HG02870 (cell line): ENCODE measurements around the gene GNB5.

ENCODE experiments used
- ATAC-seq: cut with Tn5 transposase; IDR thresholded peaks from one replicate; pipeline ENCODE4 v1.9.1; 2021; ENCODE audit warnings: mild to moderate bottlenecking, moderate library complexity; ENCODE audit not compliant: unreplicated experiment

The GNB5 gene

DNA sequence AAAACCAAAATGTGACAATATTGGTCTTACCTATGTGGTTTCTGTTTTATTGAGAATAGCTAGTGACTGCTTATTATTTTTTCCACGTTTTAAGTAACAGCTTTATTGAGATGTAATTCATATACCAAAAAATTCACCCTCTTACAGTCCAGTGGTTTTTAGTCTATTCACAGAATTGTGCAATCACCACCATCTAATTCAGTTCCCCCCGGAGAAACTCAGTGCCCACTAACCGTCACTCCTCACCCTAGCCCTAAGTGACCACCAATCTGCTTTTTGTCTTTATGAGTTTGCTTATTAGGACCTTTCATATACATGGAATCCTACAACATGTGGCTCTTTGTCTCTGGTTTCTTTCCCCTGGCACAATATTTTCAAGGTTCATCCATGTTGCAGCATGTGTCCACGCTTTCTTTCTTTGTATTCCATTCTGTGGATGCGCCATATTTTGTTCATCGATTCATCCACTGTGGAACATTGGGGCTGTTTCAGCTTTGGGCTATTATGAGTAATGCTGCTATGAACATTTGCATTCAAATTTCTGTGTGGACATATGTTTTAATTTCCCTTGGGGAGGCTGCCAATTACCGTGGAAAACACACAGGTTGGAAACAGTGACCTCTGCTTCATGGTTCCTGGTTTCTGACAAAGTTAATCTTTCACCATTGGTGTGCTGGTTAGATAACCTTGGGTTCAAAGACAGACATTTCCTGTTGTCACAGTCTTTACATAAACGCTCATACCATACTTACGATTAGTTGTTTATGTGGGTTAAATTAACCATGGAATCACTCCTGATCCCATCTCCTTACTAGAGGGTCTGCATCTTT is 75.4 kb downstream of the GNB5 start:
- ATAC-seq: no peak

DNA sequence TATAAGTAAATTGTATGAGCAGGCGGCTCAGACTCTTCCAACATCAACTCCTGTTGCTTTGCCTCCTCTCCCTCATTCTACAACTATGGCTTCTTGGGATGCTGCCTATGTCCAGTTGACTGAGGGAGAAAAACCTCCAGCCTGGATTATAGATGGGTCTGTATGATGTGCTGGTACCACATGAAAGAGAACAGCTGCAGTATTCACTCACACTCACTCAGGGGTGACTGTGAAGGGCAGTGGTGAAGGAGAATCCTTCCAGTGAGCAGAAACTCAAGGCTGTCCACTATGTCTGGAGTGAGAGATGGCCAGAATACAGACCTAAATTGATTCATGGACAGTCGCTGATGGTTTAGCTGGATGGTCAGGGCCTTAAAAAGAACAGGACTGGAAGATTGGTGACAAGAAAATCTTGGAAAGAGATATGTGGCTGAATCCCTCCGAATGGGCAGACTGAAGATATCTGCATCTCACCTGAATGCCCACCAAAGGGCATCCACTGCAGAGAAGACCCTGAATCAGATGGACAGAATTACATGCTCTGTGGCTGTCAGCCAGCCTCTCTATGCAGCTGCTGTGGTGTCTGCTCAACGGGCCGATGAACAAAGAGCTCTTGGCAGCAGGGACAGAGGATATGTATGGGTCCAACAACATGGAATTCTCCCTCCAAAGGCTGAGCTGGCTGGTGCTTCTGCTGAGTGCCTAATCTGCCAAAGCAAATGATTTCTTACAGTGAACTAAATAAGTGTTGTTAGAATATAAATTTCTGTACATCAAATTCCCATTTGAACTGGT is 76.7 kb downstream of the GNB5 start:
- ATAC-seq: no peak

DNA sequence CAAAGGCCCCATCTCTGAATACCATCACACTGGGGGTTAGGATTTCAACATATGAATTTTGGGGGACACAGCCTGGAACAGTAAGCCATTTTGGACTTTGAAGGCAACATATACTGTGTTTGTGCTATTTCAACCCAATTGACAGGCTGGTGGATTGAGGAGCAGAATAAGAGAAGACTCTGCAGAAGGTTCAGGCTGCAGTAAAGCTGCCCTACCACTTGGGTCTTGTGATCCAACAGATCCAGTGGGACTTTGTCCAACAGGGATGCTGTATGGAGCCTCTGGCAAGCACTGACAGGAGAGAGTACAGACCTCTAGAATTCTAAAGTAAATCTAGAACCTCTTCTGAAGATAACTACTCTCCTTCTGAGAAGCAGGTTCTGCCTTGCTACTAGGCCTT is 77.5 kb downstream of the GNB5 start:
- ATAC-seq: no peak

DNA sequence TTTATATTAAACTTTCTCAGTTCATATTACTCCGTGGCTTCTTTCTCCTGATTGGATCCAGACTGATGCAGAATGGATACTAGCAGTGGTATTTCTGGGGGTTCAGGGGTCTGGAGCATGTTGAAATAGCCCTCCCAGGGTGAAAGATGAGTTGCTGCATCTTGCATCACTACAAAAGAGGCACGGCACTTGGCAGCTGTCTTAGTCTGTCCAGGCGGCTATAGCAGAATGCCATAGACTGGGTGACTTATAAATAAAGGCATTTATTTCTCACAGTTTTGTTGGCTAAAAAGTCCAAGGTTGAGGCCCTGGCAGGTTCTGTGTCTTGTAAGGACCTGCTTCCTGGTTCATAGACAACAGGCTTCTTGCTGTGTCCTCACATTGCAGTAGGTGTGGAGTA is 78.0 kb downstream of the GNB5 start:
- no peak for ATAC-seq

DNA sequence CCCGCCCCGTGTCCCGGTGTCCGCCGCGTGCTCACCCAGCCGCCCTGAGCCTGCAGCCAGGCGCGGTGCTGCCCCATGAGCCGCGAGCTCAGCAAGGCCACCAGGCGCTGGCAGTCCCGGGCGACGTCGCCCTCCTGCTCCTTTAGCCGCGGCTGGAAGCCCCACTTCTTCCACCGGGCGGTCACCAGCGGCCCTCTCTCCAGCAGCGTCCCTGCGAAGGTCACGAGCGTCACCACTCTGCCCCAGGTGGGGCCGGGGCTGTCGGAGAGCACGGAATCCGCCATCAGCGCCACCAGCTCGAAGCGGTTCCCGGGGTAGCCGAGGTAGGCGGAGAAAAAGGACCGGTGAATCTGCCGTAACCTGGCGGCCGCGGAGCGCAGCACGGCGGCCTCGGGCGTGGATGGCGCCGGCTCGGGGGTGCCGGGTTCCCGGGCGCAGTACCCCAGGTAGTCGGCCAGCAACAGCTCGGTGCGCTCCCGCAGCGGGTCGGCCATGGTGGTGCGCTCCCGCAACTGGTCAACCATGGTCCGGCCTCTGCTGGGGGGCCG is 78.9 kb downstream of the GNB5 start:
- ATAC-seq: no peak

DNA sequence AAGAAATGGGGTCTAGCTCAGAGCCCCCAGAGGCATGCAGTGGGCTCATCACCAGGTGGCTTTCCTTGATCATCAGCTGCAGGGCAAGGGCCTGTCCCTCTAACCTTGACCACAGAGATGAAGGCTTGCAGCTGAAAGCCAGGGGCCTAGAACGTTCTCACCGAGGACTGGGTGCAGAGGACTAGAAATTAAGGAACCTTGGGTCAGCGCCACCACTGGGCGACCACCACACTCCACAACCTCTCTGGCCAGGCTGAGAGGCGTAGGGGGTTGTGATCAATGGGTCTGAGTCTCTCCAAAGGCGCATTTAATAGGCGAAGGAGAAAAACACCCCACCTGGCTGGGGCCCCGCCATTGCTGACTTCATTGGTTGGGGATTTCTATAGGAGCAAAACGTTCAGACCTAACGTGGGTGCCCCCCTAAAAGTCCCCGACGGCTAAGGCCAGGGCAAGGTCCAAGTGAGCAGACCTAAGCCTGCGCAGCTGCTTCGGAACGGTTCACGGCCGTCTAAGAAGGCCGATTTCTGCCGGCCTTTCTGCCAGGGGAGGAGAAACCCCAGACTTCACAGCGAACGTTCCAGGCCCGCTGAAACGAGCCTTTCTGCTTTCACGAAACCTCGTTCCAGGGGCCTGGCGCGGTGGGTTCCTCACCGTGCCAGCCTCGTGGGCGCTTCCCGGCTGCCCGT is 79.5 kb downstream of the GNB5 start:
- no peak for ATAC-seq

DNA sequence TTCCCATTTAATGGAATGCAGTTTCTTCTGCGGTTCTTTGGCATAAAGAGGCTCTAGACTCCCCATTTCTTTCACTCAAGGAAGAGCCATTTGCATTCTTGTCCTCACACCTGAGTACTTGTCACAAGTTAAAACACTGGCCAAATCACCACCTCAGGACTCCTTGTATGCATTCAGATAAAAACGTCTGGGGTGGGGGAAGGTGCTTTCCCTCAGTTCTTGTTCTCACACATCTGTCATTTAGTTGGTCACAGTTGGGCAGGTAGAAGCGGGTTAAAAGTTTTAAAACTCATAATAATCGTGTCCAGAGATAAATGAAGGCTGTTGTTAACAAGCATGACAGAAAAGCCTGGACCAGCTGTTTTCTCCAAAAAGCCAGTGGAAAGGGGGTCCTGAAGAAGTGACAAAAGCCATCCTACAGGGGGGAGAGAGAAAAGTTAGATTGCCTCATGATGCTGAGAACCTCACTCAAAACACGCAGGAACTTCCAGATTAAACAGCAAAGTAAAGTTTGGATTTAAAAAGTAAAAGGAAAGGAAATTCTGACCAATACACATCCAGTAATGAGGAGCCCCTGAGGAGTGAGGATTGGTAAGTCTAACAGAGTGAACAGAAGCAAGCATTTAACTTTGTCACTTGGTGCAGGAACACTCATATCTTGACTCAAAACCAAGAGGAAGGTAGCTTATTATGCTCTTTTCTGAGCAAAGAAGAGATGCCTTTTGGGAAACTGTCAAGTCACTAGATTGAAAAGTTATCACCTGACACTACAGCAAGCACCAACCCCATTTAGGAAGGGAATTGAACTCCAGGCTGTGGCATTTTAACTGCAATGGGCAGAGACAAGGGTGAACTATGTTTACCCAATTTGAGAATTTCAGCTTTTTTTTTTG is 81.4 kb downstream of the GNB5 start:
- ATAC-seq: peak; percentile 60

DNA sequence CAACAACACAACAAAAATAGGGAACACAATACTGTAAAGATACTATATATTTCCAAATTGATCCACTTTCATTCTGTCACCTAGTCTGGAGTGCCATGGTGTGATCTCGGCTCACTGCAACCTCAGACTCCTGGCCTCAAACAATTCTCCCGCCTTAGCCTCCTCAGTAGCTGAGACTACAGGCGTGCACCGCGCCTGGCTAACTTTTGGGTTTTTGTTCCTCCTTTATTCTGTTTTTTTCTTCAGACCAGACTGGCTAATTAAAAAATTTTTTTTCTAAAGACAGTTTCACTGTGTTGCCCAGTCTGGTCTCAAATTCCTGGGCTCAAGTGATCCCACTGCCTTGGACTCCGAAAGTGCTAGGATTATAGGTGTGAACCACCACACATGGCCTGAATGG is 84.0 kb downstream of the GNB5 start:
- ATAC-seq: no peak

DNA sequence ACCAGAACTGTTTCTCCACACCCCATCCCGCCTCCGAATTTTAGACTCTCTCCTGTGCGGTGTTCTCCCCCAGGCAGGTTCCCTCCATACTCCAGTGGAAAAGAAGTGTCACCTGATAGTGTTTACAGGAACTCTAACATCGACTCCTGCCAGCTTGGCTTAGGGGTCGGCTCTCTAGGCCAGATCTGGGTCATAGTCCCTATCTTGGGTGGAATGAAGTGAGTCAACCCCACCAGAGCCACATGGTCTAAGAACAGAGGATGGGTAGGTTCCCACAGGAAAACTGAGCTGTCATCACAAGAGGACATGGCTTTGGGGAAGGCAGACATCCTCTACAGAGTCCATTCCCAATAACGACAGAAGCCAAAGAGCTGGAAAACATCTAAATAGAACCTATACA is 84.6 kb downstream of the GNB5 start:
- no peak for ATAC-seq

DNA sequence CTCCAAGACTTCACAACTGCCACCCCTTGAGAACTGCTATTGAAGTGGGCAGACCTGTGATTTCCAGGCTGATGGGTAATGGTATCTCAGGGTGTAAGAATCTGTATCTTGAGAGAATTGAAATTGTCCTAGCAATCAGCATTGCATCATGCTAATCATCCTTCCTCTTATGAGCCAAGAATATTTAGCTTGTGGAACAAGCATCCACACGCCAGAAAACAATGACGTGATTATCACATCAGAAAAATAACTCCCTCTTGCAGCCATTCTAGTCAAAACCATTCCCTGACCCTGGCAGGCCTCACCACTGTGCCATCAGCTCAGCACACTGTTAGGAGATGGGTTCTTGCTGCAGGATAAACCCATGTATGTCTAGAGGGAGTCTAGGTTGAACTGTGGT is 85.3 kb downstream of the GNB5 start:
- ATAC-seq: no peak

DNA sequence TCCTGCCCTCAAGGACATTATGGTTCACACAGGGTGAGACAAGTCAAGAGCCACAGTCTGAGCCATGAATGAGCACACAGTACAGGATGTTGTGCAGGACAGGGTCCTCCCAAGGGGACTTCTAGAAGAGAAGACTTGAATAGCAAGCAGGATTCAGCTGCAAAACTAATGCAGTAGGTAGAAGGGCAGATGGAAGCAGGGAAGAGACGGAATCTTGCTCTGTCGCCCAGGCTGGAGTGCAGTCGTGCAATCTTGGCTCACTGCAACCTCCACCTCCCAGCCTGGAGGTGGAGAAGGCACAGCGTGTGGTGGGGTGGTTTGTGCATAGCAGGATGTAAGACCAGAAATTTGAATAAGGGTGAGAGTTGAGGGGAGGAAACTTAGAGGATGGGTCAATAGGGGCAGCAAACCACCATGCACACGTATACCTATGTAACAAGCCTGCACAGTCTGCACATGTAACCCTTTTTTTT is 86.6 kb downstream of the GNB5 start:
- ATAC-seq: peak; percentile 30

DNA sequence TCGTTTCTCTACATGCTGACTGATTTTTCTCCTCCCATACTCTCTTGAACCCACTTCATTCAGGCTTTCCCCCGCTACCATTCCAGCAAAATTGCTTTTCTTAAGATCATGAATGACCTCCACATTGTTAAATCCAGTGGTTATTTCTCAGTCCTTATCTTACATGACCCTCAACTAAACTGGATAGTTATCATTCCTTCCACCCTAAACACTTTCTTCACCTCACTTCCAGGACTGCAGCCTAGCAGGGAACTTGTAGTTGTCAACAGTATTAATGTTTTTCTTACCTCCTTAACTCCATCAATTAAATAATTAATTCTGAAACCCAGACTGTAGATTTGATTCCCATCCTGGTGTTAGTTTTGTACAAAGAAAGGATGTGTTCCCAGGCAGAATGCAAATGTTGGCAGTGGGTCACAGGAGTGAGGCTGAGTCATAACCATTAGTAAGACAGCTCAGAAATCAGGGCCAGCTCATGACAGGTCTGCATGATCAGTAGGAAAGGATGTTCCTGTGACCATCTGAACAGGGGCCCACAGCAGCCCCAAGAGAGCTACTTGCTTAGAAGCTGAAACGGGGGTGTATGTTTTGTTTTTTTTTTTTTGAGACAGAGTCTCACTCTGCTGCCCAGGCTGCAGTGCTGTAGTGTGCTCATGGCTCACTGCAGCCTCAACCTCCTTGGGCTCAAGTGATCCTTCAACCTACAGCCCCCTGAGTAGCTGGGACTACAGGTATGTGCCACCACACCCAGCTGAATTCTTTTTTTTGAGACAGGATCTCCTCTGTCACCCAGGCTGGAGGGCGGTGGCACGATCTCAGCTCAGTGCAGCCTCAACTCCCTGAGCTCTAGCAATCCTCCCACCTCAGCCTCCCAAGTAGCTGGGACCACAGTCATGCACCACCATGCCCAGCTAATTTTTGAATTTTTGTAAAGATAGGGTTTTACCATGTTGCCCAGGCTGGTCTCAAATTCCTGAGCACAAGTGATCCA is 87.7 kb downstream of the GNB5 start:
- ATAC-seq: peak; percentile 57

DNA sequence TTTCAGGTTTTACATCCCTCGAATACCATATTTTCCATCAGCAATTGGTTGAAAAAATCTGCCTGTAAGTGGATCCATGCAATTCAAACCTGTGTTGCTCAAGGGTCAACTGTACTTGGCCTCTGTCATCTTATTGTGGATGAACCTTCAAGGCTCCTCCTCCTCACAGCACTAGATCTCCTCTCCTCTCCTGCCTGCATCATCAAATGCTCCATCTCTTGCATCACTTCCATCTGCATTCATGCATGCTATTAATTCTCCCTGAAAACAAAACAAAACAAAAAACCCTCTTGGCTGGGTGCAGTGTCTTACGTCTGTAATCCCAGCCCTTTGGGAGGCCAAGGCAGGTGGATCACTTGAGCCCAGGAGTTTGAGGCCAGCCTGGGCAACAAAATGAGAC is 88.7 kb downstream of the GNB5 start:
- no peak for ATAC-seq

DNA sequence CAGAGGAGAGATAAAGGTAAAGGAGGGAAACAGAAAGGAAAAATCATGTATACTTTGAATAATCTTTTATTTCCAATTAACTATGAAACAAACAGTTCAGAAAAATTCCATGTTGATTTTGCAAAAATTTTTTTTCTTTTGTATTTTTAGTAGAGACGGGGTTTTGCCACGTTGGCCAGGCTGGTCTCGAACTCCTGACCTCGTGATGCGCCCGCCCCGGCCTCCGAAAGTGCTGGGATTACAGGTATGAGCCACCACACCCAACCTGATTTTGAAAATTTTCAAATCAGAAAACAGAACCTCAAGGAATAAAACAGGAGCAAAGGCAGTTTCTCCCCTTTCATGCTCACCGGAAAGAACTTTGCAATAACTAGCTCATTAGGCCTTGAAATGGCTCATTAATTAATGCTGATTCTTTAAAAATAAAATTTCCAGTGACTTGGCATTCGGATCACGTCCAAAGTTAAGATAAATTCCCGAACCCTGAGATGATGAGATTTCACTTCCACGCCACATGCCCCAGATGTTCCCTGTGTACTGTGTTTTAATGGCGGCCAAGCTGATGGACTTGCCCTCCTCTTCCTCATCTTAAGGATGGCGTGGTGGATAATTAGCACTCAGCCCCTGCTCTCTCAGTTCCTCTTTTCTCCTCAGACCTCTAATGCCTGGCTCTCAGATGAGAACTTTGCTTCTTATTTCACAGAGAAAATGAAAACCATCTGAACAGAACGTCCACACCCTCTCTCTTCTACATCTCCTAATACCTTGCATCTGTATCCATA is 89.5 kb downstream of the GNB5 start:
- peak; percentile 34 for ATAC-seq

DNA sequence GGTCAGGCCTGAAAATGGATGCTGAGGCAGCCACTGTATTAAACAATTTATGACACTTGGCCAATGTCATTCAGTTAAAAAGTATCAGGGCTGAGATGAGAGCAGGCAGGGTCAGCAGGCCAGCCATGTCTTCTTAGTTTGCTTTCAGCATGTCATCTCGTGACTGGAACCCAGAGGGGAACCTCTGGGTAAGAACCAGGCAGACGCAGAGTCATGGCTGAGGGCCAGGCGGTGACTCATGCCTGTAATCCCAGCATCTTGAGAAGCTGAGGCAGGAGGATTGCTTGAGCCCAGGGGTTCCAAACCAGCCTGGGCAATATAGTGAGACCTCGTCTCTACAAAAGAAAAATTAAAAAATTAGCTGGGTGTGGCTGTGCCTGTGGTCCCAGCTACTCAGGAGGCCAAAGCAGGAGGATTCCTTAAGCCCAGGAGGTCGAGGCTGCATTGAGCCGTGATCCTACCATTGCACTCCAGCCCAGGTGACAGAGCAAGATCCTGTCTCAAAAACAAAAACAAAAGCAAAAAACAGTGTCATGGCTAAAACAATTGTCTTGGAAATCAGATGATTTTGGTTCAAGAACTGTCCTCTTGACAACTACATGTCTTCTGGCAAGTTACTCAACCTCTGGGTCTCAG is 90.3 kb downstream of the GNB5 start:
- ATAC-seq: no peak

DNA sequence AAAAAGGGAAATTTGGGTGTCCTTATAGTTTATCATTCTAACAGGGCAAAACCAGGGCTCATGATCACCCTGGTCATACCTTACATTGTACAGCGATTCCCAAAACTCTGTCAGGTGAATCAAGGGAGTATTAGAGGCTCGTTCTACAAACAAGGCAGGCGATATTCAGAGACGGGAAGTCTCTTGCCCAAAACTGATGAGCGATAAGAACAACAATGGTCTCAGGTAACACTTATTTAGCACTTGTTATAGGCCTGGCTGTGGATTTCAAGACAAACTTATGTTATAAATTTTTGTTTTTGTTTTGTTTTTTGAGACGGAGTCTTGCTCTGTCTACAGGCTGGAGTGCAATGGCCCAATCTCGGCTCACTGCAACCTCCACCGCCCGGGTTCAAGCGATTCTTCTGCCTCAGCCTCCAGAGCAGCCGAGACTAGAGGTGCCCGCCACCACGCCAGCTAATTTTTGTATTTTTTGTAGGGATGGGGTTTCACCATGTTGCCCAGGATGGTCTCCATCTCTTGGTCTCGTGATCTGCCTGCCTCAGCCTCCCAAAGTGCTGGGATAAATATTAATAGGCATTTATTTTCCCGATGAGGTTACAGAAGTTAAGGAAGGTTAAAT is 91.4 kb downstream of the GNB5 start:
- no peak for ATAC-seq

DNA sequence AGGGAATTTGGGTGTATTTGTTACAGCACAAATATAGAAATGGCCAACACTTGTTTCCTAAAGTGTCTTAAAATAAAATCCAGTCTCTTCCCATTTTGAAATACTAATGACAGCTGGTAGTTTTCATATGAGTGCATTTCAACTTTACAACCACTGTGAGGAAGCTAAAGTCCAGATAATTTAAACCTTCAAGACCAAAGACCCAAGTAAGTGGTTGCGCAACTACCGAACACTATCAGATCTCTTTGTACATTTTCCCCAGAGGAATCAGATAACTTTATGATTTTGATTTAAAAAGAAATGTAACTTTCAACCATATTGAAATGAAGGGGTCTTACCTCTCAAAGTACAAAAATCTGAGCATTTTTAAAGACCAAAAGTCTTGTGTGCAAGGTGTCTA is 92.9 kb downstream of the GNB5 start:
- ATAC-seq: no peak
